ENCODE data around the gene GPX4.
A peak's percentile ranks its signal among the peaks of the same experiment; 100 is the strongest.

GPX4 gene

DNA sequence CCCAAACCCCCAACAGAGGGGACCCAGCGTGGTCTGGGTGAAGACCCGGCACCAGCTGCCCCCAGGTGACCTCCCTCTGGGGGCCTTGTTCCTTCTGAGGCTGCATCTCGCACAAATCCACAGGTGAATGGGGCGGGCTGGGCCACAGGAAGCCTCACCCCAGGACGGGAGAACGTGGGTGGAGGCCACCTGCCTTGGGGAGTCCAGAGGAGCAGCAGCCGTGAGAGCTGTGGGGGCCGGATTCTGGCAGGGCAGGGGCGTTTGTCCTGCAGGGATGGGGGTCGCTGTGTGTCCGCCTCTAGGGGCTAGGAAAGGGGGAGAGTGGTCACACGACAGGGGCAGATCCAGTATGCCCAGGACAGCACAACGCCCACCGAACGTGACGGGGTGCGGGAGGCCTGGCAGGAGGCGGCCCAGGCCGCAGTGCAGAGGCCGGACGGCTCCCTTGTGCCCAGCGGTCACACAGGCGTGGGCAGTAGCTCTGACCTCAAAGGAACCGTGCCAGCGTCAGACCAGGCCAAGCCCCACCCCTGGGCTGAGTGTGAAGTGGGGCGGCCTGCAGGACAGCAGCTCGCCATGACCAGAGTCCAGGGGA, 15.3 kb upstream of the GPX4 start:
- TF ChIP-seq EZH2phosphoT487 (IDR thresholded peaks at IDR 0.05; ENCODE audit: low read depth): no peak
- TF ChIP-seq, protein P1, sequence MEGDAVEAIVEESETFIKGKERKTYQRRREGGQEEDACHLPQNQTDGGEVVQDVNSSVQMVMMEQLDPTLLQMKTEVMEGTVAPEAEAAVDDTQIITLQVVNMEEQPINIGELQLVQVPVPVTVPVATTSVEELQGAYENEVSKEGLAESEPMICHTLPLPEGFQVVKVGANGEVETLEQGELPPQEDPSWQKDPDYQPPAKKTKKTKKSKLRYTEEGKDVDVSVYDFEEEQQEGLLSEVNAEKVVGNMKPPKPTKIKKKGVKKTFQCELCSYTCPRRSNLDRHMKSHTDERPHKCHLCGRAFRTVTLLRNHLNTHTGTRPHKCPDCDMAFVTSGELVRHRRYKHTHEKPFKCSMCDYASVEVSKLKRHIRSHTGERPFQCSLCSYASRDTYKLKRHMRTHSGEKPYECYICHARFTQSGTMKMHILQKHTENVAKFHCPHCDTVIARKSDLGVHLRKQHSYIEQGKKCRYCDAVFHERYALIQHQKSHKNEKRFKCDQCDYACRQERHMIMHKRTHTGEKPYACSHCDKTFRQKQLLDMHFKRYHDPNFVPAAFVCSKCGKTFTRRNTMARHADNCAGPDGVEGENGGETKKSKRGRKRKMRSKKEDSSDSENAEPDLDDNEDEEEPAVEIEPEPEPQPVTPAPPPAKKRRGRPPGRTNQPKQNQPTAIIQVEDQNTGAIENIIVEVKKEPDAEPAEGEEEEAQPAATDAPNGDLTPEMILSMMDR (IDR thresholded peaks at IDR 0.05; ENCODE audit: low read depth, low read length): no peak
- Histone ChIP-seq H3K4me1 (ENCODE audit: low read length) (peaks cover 31% of the 10 kb centered on the region), H3K79me2 (ENCODE audit: low read length) (peaks cover 18% of the 10 kb centered on the region), H3K4me3 (ENCODE audit: low read length) (no peak overlapping the region), H2AFZ (ENCODE audit: low read depth, low read length) (no peak overlapping the region), H3K4me2 (ENCODE audit: low read length) (peak overlapping the region; percentile 33), H3K27me3 (ENCODE audit: low read depth, low read length) (no peaks in the 10 kb centered on the region), H3K9ac (ENCODE audit: low read length) (peak overlapping the region; percentile 50; the same call in 1 of the 2 replicates), H3K27ac (ENCODE audit: low read length) (peak overlapping the region; percentile 87), H3K36me3 (replicated peaks; ENCODE audit: low read depth, low read length) (peaks cover 67% of the 10 kb centered on the region), H3K9me3 (ENCODE audit: insufficient read depth, low read length) (no peaks in the 10 kb centered on the region), H4K20me1 (ENCODE audit: insufficient read depth, low read length) (peaks cover 18% of the 10 kb centered on the region)

DNA sequence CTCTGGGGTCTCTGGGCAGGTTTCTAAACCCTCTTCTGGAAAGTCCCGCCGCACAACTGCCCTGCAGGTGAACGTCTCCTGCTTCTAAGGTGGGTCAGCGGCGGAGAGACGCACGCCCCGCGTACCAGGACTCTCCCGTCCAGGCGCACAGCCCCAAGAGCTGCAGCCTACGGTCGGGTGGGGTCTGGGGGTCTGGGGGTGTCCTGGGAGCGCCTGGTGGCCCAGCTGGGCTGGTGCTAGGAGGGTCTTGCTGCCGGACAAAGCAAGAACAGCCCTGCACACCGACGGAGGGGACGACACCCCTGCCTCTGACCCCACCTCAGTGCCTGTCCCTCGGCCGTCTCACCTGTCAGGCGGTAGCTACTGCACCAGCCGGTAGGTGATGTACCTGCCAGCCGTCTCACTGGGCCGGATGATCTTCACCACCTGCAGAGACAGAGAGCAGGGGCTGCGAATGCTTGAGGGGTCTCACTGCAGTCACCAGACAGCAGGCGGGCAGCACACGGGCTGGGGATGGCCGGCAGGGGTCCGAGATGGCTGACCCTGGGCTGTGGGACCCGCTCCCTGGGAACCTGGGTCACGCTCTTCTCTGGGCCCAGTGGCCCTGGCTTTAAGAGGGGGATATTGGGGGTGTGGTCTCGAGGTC, 14.5 kb upstream of the GPX4 start:
- no peaks in the 10 kb centered on the region for H3K9me3 ChIP-seq (ENCODE audit: insufficient read depth, low read length)
- no peak overlapping the region for H2AFZ ChIP-seq (ENCODE audit: low read depth, low read length)
- H3K27ac ChIP-seq (ENCODE audit: low read length): no peak overlapping the region
- peaks cover 26% of the 10 kb centered on the region for H3K79me2 ChIP-seq (ENCODE audit: low read length)
- H3K4me3 ChIP-seq (ENCODE audit: low read length): no peak overlapping the region
- H3K9ac ChIP-seq (ENCODE audit: low read length): no peak overlapping the region
- H3K36me3 ChIP-seq (replicated peaks; ENCODE audit: low read depth, low read length): peaks cover 66% of the 10 kb centered on the region
- H3K4me2 ChIP-seq (ENCODE audit: low read length): no peak overlapping the region
- H4K20me1 ChIP-seq (ENCODE audit: insufficient read depth, low read length): peaks cover 24% of the 10 kb centered on the region
- TF ChIP-seq, protein P1 (IDR thresholded peaks at IDR 0.05; ENCODE audit: low read depth, low read length): no peak
- no peak for TF ChIP-seq EZH2phosphoT487 (IDR thresholded peaks at IDR 0.05; ENCODE audit: low read depth)
- H3K27me3 ChIP-seq (ENCODE audit: low read depth, low read length): no peaks in the 10 kb centered on the region
- peaks cover 36% of the 10 kb centered on the region for H3K4me1 ChIP-seq (ENCODE audit: low read length)

GRCh38 chr19:1089891-1090290, 13.9 kb upstream of the GPX4 start:
- Histone ChIP-seq H3K79me2 (ENCODE audit: low read length) (peaks cover 32% of the 10 kb centered on the region), H3K4me3 (ENCODE audit: low read length) (no peak overlapping the region), H3K27ac (ENCODE audit: low read length) (no peak overlapping the region), H3K27me3 (ENCODE audit: low read depth, low read length) (no peaks in the 10 kb centered on the region), H3K36me3 (replicated peaks; ENCODE audit: low read depth, low read length) (peaks cover 64% of the 10 kb centered on the region), H2AFZ (ENCODE audit: low read depth, low read length) (no peak overlapping the region), H3K9me3 (ENCODE audit: insufficient read depth, low read length) (no peaks in the 10 kb centered on the region), H3K4me1 (ENCODE audit: low read length) (peaks cover 36% of the 10 kb centered on the region), H3K9ac (ENCODE audit: low read length) (no peak overlapping the region), H3K4me2 (ENCODE audit: low read length) (no peak overlapping the region), H4K20me1 (ENCODE audit: insufficient read depth, low read length) (peaks cover 29% of the 10 kb centered on the region)
- TF ChIP-seq EZH2phosphoT487 (IDR thresholded peaks at IDR 0.05; ENCODE audit: low read depth): no peak
- TF ChIP-seq, protein P1 (IDR thresholded peaks at IDR 0.05; ENCODE audit: low read depth, low read length): no peak

- H3K36me3 ChIP-seq (replicated peaks; ENCODE audit: low read depth, low read length): peaks cover 58% of the 10 kb centered on the region
- peaks cover 29% of the 10 kb centered on the region for H4K20me1 ChIP-seq (ENCODE audit: insufficient read depth, low read length)
- H3K27me3 ChIP-seq (ENCODE audit: low read depth, low read length): no peaks in the 10 kb centered on the region
These were observed 12.9 kb upstream of the GPX4 start for GRCh38 chr19:1090731-1091543.

More at GRCh38 chr19:1090731-1091543, 12.9 kb upstream of the GPX4 start:
- Histone ChIP-seq H3K9me3 (ENCODE audit: insufficient read depth, low read length) (no peaks in the 10 kb centered on the region), H3K79me2 (ENCODE audit: low read length) (peaks cover 35% of the 10 kb centered on the region), H3K4me3 (ENCODE audit: low read length) (no peak overlapping the region), H3K27ac (ENCODE audit: low read length) (no peak overlapping the region), H3K4me1 (ENCODE audit: low read length) (peaks cover 41% of the 10 kb centered on the region), H3K9ac (ENCODE audit: low read length) (no peak overlapping the region), H3K4me2 (ENCODE audit: low read length) (no peak overlapping the region), H2AFZ (ENCODE audit: low read depth, low read length) (no peak overlapping the region)
- TF ChIP-seq, protein P1 (IDR thresholded peaks at IDR 0.05; ENCODE audit: low read depth, low read length): no peak
- TF ChIP-seq EZH2phosphoT487 (IDR thresholded peaks at IDR 0.05; ENCODE audit: low read depth): no peak
